CD4-positive, alpha-beta T cell treated with Interleukin-2 at 100 ng/mL for 4 hours (primary cell): ENCODE data around the gene OSMR.

Source experiments
- DNase-seq: peaks from one replicate; pipeline ENCODE4 v3.0.0-alpha.2; 2020; ENCODE audit warnings: low spot score

The OSMR gene

DNA sequence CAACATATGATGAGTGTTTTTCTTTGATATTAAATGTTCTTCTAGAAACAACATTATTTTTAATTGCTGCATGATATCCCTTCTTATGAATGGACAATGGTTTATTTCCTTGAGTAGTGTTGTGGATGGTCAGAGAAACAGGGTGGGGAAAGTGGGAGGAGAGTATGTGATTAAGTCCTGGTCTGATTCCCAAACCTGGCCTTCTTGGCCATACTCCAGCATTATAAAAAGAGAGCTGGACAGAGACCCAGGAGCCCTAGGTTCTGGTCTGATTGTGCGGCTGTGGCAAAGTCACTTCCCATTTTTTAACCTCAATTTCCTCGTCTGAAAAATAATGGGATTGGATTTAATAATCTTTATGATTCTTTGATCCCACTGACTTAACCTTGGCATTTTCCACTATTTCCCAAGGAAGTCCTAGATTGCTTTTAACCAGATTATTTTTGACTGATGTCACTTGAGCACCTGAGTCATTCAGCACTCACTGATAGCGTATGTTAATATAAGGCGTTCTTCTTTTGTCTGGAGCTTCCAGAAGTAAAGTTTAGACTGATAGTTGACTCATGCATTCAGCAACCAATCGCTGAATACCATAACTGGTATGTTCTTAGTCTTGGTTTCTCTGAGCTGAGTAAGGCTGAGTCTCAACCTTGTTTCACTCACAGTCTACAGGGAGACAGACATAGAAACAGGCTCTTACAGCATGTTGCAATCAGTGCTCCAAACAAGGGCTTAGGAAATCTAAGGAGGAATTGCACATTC lies 26.2 kb downstream of the OSMR start:
- no peak for DNase-seq

DNA sequence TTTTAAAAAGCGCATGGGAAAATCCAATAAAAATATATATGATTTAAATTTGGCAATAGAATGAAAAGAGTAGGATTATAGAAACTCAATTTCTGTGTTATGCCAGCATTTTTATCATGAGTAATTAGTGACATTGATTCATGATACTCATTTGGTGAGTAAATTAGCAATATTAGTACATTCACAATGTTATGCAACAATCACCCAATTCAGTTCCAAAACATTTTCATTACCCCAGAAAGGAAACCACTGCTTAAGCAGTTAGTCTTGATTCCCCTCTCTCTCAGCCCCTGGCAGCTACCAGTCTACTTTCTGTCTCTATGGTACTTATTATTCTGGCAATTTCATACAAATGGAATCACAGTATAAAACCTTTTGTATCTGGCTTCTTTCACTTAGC lies 27.0 kb downstream of the OSMR start:
- no peak for DNase-seq

DNA sequence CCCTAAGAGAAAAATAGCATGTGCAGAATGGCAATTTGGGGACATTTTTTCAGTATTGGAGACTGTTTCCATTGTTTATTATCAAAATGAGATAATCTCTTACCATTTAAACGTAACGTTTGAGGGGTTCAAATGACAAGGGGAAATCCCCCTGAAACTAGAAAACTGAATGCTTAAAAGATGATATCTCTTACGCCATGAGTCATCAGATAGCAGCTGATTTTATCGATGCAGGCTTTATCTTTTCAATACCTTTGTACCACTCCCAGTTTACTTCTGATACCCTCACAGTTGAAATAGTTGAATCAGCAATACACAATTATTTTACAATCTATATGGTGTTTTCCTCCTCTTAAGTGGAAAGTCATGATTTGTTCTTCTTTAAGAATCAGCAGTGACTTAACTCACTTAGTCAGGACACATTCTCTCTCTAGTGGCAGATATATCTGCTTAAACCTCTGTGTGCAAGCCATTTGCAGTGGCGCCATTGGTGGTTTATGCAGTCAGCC lies 29.2 kb downstream of the OSMR start:
- DNase-seq = no peak

DNA sequence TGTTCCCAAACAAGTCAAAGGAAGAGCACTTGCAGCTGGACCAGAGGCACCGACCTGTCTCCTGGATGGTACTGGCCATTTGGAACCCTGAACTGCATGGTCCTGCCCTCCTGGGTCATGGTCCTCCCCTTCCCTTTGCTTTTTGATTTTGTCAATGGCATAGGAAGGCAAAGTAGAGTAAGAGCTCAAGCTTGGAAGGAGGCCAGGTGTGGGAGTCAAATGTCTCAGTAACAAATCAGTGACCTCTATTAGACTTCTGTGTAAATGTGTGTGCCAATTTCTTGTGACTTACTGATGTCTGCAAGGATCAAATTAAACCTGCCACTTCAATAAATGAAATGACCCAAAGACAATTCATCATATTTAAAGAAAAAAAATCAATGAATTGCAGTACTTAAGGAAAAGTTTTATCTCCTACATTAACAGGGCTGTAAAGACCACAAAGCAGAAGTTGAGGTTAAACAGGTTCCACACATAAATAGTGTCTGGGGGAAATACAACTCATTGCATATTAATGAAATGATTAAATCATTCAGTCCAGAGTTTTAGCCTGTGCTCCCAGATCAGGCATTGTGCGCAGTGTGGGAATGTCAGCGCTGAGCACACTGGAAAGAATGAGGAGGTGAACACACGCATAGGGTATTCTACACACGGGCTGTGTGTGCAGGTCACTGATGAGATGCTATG lies 32.7 kb downstream of the OSMR start:
- no peak for DNase-seq

DNA sequence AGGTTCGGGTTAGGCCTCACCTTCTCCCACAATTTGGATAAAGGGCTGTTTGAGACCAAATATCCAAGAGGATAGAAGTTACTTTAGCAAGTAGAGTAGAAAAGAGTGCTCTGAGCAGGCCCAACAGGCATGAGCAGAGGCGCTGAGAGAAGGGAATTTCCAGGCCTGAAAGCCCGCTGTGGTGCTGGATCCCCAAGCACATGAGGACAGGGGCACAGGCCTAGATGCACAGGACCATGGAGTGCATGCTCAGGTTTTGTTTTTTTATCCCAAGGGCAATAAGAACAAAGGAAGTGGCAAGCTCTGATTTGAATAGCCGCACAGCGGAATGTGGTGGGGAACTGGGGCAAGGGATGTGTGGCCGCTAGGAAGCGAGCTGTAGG lies 33.3 kb downstream of the OSMR start:
- no peak for DNase-seq

DNA sequence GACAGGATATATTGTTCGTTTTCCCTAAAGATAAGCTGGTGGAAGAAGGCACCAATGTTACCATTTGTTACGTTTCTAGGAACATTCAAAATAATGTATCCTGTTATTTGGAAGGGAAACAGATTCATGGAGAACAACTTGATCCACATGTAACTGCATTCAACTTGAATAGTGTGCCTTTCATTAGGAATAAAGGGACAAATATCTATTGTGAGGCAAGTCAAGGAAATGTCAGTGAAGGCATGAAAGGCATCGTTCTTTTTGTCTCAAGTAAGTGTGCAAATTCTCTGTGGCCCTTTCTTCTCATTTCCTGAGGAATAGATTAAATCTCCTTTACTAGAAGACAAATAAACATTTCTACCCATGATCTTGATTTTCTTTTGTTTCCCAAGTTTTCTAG lies 38.0 kb downstream of the OSMR start:
- DNase-seq = no peak

DNA sequence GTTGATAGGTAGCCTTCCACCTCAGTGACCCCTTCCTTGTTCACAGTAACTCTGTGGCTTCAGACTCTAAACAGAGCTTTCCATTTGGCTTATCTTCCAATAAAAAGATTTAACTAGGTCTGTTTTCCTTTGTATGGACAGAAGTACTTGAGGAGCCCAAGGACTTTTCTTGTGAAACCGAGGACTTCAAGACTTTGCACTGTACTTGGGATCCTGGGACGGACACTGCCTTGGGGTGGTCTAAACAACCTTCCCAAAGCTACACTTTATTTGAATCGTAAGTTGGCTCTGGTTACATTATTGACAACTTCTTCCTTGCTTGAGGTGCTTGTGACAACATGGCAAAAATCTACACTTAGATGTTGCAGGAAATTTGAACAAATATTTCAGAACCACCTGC lies 39.4 kb downstream of the OSMR start:
- no peak for DNase-seq

DNA sequence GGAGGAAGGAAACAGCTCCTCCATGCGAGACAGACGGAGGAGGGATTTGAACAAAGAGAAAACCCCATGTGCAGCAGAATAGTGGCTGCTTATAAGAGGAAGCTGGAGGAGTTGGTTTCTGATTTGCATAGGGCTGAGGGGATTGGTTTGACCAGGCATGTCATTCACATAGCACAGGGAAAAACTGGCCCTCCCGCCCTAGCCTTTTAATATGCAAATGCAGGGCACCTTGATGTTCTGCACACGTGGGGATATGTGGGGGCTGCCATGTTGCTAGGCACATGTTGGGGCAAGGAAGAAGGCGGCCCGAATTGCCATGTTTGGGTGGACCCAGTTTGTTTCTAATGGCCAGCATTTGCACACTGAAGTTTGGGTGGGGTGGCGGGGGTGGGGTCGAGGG lies 42.2 kb downstream of the OSMR start:
- DNase-seq = no peak

DNA sequence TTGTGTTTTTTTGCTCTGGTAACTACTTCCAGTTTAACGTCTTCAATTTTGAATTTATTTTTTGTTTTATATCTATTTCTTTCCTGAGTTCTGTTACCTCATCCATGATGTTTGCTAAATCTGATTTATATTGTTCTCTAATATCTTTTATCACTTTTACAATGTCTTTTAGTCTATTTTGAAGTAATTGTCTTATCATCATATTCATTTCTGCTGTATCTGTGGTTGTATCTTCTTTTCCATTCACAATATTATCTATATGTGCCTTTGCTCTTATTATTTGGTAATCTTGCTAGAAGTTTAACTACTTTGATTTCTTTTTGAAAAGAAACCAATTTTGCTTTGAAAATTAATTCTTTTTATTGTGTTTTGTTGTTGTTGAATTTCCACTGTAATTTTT lies 43.6 kb downstream of the OSMR start:
- DNase-seq = no peak

DNA sequence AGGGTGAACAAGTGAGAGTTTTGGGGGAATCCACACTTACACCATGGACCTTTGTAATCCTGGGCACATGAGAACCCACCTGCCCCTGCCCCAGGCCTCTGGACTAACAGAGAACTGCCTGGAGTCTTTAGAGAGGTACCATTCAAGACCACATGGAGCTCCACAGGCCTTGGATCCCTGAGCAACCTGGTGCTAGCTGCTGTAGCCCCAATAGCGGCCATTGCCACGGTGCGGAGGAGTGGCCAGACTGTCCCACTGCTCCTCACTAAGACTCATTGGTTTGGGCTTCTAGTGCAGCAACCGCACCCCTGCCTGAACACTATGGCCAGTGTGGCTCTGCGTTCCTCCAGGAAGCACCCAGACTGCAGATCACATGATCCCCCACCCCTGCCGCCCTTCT lies 45.8 kb downstream of the OSMR start:
- DNase-seq = no peak

DNA sequence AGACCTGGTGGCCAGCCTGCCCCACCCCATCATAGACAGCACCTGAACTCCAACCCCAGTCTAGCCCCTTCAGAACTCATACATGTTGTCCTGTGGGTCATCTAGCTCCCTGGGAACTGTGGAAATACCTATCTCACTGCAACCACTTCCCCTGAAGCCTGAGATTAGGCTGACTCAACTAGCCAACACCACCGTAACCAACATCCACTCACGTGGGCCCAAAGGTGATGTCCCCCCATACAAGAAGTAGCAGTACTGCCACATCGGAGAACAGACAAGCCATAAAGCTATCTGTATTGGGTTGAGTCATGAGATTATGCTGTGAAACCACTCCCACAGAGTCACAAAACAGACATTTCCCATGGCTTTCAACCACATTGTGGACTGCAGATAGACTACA lies 46.6 kb downstream of the OSMR start:
- DNase-seq = no peak

DNA sequence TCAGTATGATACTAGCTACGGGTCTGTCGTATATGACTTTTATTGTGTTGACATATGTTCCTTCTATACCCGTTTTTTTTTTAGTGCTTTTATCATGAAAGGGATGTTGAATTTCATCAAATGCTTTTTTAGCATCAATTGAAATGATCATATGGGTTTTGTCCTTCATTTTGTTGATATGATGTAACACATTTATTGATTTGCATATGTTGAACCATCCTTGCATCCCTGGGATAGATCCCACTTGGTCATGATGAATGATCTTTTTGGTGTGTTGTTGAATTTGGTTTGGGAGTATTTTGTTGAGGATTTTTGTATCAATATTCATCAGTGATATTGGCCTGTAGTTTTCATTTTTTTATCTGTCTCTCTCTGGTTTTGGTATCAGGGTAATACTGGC lies 50.9 kb downstream of the OSMR start:
- DNase-seq = no peak

DNA sequence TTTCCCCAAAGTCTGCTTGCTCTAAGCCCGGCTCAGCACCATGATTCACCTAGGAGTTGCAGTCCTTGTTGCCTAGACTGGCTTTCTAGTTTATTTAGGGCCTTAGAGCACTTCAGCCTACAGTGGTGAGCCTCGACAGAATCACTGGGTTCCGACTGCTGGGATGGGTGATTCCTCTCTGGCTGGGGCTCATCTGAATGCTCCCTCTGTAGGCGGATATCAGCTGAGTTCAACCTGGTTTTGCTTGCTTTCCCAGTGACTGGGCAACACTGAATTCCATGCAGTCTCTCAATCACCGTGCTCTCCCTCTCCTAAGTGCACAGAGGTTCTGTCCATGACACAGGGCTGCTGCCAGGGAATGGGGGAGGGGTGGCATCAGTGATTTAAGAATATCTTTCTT lies 54.1 kb downstream of the OSMR start:
- no peak for DNase-seq

DNA sequence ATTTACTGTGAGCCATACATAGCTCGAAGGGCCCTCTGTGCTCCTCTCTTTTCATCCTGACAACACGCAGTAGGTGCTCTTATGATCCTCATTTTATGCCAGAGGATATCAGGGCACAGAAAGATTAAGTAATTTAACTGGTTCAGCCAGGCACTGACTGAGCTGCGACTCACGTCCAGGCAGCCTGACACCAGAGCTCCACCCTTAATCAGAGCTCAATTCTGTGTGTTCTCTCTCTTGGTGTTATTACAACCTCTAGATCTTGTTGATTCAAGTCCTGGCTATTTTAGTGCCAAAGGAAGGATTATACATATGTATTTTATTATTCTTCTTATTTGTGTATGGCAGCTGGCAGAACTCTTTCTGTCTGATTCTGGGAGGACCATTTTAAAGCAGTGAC lies 59.7 kb downstream of the OSMR start:
- DNase-seq = no peak

DNA sequence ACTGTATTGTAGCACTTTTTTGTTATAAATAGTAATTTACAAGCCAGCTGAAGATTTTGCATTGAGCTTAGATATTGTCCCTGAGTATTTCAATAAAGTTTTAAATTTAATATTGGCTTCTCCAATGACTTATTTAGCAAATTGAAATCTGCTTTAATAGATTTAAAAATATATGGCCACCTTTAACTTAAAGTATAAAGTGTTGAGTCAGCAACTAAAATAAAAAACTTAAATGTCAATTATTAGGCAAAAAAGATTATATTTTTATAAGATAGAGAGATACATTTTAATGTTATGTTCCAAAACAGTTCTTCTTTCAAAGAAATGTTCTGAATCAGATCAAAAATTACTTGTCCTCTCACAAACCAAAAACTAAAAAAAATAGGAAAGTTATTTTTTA lies 60.7 kb downstream of the OSMR start:
- no peak for DNase-seq

DNA sequence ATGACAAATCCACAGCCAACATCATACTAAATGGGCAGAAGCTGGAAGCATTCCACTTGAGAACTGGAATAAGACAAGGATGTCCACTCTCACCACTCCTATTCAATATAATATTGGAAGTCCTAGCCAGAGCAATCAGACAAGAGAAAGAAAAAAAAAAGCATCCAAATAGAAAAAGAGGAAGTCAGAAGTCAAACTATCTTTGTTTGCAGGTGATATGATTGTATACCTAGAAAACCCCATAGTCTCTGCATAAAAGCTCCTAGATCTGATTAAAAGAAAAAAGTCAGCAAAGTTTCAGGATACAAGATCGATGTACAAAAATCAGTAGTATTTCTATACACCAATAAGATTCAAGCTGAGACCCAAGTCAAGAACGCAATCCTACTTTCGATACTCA lies 66.1 kb downstream of the OSMR start:
- DNase-seq = no peak

DNA sequence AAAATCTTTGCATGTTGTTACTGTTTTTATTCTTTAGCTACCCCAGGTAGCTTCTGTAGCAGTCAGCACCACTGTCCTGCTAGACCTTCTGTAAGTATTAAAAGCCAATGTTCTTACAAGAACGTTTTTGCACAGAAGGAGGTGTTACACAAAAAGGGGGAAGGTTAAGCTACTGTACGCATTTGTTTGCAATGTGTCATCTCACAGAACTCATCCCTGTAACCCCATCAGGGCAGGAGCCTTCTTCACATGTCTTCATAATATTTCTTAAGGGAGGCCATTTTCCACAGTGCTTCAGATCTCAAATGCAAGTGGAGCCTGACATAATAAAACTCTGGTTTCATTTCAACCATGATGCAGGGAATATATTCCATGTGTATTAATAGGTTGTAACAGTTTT lies 67.9 kb downstream of the OSMR start:
- DNase-seq = no peak

DNA sequence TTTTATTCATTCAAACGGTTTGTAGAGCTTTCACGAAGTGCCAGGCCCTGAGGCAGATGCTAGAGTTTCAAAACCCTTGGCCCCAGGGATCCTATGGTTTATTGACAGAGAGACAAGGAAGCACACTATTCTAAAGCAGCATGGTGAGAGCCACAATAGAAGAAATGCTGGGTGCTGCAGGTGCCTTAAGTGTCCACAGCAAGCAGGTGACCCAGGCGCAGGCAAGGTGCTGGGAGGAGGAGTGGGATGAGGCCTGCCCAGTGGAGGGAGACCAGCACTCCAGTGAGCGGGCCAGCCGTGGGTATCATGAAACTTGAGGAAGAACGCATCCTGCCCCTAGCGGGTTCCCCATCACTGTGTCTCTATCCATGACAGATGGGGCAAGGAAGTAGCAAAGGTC lies 71.0 kb downstream of the OSMR start:
- DNase-seq = no peak

DNA sequence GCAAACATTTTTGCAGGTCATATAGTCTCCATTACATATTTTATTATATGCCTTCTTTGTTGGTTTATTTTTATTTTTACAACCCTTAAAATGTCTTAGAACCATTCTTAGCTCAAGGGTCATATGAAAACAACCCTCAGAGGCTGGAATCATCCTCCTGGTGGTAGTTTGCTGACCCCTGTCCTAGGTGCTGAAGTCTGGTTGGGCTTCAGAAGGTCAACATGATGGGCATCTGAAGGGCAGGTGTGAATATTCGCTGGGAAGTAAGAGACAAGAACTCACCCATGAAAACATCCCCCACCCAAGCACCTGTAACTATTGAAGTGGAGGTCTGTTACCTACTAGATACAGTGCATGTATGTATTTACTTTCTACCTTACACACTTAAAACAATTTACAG lies 75.4 kb downstream of the OSMR start:
- no peak for DNase-seq

DNA sequence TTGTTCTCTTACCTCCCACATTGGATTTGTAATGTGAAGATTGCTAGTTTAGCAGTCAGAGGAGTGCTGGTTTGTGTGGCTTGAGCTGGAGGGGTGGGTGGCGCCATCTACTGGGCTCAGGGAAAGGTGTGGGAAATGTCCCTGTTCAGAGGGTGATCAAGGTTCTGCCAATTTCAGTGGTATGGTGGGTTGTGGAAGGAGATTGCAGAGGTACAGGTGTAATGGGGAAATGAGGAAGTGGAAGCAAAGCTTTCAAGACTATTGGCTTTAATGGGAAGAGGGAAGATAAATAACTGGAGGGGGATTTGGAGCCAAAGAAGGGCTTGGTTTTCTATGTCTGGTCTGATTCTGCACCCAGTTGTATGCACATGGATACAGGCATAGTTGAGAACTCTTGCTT lies 76.4 kb downstream of the OSMR start:
- peak; percentile 39 for DNase-seq

DNA sequence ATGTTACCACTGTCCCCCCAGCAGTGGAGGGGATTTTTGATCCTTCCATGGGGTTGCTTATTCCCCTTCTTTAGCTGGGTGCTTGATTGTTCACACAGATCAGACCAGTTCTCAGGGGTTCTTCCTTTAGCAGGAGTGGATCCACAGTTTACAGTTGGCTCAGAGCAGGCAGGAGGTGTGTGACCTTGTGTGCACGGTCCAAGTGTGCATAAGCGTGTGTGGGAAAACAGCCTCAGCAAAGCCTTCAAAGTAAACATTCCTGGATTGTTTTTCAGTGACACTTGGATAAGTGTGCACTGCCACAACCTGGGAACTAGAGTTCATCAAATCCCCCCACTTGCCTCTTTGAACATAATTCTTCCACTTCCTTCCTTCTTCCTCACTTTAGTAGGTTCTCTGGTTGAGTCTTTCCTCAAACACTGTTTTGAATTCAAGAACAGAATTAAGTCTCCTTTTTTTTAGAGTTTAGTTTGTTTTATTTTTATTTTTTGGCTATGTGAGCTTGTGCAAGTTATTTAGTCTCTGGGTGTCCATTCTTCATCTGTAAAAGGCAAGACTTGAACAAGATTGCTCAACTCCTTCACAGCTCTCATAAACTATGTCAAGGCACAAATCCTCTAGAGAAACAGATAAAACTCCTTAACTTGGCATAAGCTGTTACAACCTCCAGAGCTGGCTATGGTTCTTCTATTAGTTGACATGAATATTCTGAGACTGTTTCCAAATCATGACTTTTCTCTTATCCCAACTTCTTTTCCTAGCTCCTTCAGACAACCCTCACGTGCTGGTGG lies 78.0 kb downstream of the OSMR start:
- no peak for DNase-seq

DNA sequence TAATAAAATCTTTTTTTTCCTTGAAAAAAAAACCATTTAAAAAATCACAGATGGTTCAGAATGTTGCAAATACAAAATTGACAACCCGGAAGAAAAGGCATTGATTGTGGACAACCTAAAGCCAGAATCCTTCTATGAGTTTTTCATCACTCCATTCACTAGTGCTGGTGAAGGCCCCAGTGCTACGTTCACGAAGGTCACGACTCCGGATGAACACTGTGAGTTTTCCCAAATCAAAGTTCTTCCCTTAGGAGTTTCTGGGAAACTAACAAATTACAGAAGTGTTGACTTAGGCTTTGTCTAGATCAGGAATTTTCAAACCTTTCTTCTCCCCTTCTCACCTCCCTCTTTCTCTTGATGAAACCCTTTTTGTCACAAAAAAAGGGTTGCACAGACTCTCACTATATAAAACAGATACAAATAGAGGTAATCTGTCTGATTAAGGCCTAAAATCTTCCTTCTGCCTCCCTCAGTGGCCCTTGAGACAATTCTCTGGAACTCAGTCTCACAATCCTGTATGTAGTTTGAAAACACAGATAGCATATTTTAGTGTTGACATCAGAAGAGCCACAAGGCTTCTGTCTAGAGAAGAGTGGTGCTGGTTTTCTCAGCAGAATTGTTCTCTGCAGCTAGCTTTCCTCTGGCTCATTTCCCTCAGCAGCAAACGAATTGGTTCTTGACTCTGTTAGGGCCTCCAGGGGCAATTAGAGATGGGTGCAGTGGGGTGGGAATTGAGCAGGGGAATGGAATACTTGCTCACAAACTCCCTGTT lies 79.5 kb downstream of the OSMR start:
- DNase-seq = no peak
